ENCODE results near the gene RAPGEFL1. TPM values are rescaled to one million over a fixed set of nuclear protein-coding genes. Genes with fewer than 3 reads are reported as not detected.
"Not testable (repeated sequence)": the region's sequence is repeated elsewhere in the genome, so short reads cannot be mapped to it uniquely, and the experiment has no call there.

Gene RAPGEFL1
- total RNA-seq, 1 donor from 2014 or later: 18.3 TPM

DNA sequence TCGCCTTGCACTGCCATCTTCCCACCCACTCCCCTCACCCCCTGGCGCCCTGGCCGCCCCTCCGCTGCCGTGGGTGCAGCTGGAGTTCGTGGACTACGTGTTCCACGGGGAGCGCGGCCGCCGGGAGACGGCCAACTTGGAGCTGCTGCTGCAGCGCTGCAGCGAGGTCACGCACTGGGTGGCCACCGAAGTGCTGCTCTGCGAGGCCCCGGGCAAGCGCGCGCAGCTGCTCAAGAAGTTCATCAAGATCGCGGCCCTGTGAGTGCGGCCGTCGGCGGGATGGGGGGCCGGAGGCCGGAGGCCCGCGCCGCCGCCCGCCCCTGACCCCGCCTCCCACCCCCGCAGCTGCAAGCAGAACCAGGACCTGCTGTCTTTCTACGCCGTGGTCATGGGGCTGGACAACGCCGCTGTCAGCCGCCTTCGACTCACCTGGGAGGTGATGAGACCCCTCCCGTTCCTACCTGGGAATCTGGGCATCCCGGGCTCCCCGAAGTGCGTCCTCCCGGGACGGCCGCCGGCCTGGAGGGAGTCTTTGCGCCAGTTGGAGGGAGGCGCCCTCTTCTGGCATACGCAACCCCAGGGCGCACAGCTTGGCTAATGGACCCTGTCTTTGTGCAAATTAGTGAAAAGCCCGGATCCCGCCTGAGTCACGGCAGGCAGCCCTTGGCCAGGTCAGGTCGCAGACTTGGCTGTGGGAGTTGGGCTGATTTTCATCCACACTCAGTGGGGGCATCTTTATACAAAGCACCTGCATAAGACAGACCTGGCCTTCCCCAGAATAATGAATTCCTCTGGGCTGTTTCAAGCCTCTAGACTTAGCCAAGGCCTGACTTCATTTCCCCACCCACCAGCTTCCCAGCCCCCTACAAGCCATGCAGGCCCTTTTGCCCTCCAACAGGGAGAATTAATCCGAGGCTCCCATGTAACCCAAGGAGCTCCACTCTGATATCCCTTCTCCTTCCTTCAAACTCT is 14.3 kb downstream of the RAPGEFL1 start:
- peak; percentile 75 for DNase-seq (ENCODE audit: low spot score)
- Mint-ChIP-seq H3K27me3 (ENCODE audit: unreplicated experiment) (peaks cover 9% of the 10 kb centered on the region), H3K27ac (ENCODE audit: unreplicated experiment) (no peak overlapping the region), H3K36me3 (ENCODE audit: low read depth, unreplicated experiment) (peaks cover 12% of the 10 kb centered on the region), H3K9me3 (ENCODE audit: unreplicated experiment) (no peaks in the 10 kb centered on the region), H3K4me1 (ENCODE audit: unreplicated experiment) (peaks cover 12% of the 10 kb centered on the region), H3K4me3 (ENCODE audit: unreplicated experiment) (peak overlapping the region; percentile 69)
- TF ChIP-seq, protein P1, sequence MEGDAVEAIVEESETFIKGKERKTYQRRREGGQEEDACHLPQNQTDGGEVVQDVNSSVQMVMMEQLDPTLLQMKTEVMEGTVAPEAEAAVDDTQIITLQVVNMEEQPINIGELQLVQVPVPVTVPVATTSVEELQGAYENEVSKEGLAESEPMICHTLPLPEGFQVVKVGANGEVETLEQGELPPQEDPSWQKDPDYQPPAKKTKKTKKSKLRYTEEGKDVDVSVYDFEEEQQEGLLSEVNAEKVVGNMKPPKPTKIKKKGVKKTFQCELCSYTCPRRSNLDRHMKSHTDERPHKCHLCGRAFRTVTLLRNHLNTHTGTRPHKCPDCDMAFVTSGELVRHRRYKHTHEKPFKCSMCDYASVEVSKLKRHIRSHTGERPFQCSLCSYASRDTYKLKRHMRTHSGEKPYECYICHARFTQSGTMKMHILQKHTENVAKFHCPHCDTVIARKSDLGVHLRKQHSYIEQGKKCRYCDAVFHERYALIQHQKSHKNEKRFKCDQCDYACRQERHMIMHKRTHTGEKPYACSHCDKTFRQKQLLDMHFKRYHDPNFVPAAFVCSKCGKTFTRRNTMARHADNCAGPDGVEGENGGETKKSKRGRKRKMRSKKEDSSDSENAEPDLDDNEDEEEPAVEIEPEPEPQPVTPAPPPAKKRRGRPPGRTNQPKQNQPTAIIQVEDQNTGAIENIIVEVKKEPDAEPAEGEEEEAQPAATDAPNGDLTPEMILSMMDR (IDR thresholded peaks at IDR 0.05; ENCODE audit: unreplicated experiment): no peak

DNA sequence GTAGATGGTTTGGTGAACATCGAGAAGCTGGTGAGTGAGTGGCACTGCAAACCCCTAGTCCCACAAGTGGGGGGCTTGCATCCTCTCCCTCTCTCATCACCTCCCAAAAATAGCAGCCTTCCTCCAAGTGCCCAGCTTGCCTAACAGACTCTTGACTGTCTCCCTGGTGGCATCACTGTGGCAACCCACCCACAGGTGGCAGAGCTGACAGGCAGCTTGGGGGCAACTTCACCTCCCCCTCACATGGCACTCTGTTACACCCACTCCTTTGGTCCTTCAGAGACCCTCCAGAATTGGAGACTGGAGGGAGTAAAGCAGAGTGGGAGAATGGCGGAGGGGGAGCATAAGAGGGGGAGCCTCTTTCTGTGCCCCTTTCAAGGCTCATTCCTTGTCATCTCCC is 15.7 kb downstream of the RAPGEFL1 start:
- no peak for DNase-seq (ENCODE audit: low spot score)
- H3K36me3 Mint-ChIP-seq (ENCODE audit: low read depth, unreplicated experiment): peaks cover 8% of the 10 kb centered on the region
- TF ChIP-seq, protein P1 (IDR thresholded peaks at IDR 0.05; ENCODE audit: unreplicated experiment): no peak
- H3K27ac Mint-ChIP-seq (ENCODE audit: unreplicated experiment): no peak overlapping the region
- H3K9me3 Mint-ChIP-seq (ENCODE audit: unreplicated experiment): no peaks in the 10 kb centered on the region
- H3K27me3 Mint-ChIP-seq (ENCODE audit: unreplicated experiment): peaks cover 10% of the 10 kb centered on the region
- H3K4me3 Mint-ChIP-seq (ENCODE audit: unreplicated experiment): no peak overlapping the region
- peaks cover 12% of the 10 kb centered on the region for H3K4me1 Mint-ChIP-seq (ENCODE audit: unreplicated experiment)

DNA sequence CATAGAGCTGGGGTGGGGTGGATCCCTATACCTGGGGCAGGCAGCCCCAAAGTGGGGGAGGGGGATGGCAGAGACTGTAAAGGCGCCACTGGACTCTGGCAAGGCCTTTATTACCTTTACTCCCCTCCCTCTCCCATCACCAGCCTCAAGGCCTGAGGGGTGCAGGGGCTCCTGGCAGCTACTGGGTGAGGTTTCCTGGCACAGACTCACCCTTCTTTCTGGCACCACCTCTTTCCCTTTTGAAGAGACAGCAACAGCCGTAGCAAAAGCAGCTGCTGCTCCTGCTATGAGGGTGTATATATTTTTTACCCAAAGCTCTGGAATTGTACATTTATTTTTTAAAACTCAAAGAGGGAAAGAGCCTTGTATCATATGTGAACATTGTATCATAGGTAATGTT is 17.6 kb downstream of the RAPGEFL1 start:
- no peak for DNase-seq (ENCODE audit: low spot score)
- TF ChIP-seq, protein P1 (IDR thresholded peaks at IDR 0.05; ENCODE audit: unreplicated experiment): no peak
- Mint-ChIP-seq H3K4me1 (ENCODE audit: unreplicated experiment) (peaks cover 12% of the 10 kb centered on the region), H3K9me3 (ENCODE audit: unreplicated experiment) (no peaks in the 10 kb centered on the region), H3K36me3 (ENCODE audit: low read depth, unreplicated experiment) (peaks cover 3% of the 10 kb centered on the region), H3K4me3 (ENCODE audit: unreplicated experiment) (no peak overlapping the region), H3K27me3 (ENCODE audit: unreplicated experiment) (peaks cover 7% of the 10 kb centered on the region), H3K27ac (ENCODE audit: unreplicated experiment) (no peak overlapping the region)

DNA sequence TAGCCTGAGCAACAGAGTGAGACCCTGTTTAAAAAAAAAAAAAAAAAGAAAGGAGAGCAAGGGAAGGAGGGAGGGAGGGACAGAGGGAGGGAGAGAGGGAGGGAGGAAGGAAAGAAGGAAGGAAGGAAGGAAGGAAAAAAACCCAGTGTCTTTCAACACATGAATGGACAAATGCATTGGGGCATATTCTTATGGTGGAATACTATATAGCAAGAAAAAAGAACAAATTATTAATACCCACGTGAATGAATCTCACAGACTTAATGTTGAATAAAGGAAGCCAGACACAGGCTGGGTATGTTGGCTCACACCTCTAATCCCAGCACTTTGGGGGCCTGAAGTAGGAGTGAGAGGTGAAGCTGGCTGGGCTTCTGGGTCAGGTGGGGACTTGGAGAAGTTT is 20.3 kb downstream of the RAPGEFL1 start:
- Mint-ChIP-seq H3K27me3 (ENCODE audit: unreplicated experiment) (peaks cover 4% of the 10 kb centered on the region), H3K9me3 (ENCODE audit: unreplicated experiment) (no peaks in the 10 kb centered on the region), H3K4me3 (ENCODE audit: unreplicated experiment) (no peak overlapping the region), H3K4me1 (ENCODE audit: unreplicated experiment) (peaks cover 9% of the 10 kb centered on the region), H3K36me3 (ENCODE audit: low read depth, unreplicated experiment) (peaks cover 3% of the 10 kb centered on the region), H3K27ac (ENCODE audit: unreplicated experiment) (no peak overlapping the region)
- DNase-seq (ENCODE audit: low spot score): no peak
- TF ChIP-seq, protein P1 (IDR thresholded peaks at IDR 0.05; ENCODE audit: unreplicated experiment): no peak

DNA sequence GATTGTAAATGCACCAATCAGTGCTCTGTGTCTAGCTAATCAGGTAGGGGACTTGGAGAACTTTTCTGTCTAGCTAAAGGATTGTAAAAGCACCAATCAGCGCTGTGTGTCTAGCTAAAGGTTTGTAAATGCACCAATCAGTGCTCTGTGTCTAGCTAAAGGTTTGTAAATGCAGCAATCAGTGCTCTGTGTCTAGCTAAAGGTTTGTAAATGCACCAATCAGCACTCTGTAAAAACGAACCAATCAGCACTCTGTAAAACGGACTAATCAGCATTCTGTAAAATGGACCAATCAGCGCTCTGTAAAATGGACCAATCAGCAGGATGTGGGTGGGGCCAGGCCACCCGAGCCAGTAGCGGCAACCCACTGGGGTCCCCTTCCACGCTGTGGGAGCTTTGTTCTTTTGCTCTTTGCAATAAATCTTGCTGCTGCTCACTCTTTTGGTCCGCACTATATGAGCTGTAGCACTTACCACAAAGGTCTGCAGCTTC is 20.7 kb downstream of the RAPGEFL1 start:
- H3K4me1 Mint-ChIP-seq (ENCODE audit: unreplicated experiment); H3K27ac Mint-ChIP-seq (ENCODE audit: unreplicated experiment); H3K9me3 Mint-ChIP-seq (ENCODE audit: unreplicated experiment); H3K4me3 Mint-ChIP-seq (ENCODE audit: unreplicated experiment); DNase-seq (ENCODE audit: low spot score); H3K27me3 Mint-ChIP-seq (ENCODE audit: unreplicated experiment); H3K36me3 Mint-ChIP-seq (ENCODE audit: low read depth, unreplicated experiment): not testable (repeated sequence)

All from endothelial cell (in vitro differentiated cells).